H1 (cell line): ENCODE measurements around the gene HRH1. TPM values are rescaled to one million over a fixed set of nuclear protein-coding genes. Genes with fewer than 3 reads are reported as not detected.

Experiments used
- CHD7 ChIP-seq: fragments of 300-600 bp; sonication (generic); IDR thresholded peaks from 2 replicates; pipeline ENCODE4 v1.7.1; 2012; ENCODE audit warnings: low read length, moderate library complexity, mild to moderate bottlenecking, inconsistent platforms; ENCODE audit not compliant: insufficient replicate concordance
- CTBP2 ChIP-seq: IDR thresholded peaks from 2 replicates; pipeline ENCODE4 v1.7.0; 2011; ENCODE audit warnings: borderline replicate concordance, mild to moderate bottlenecking, moderate library complexity, mixed read lengths, low read length; ENCODE audit not compliant: insufficient read depth, insufficient read length
- EP300 ChIP-seq, 2 experiments: IDR thresholded peaks; 1 replicate in 1 of 2; 2 replicates in 1 of 2; pipeline ENCODE4 v1.6.1; 2011 to 2012; ENCODE audit warnings: low read depth in 2 of 2, low read length in 2 of 2, mild to moderate bottlenecking in 2 of 2, borderline replicate concordance in 1 of 2, inconsistent platforms in 1 of 2, moderate library complexity in 1 of 2
- MAX ChIP-seq: IDR thresholded peaks from 2 replicates; pipeline ENCODE4 v1.6.1; 2012; ENCODE audit warnings: inconsistent platforms
- NANOG ChIP-seq: IDR thresholded peaks from 2 replicates; pipeline ENCODE4 v1.6.1; 2011; ENCODE audit warnings: low read length, low read depth, mild to moderate bottlenecking, inconsistent platforms; ENCODE audit not compliant: insufficient read depth, poor library complexity, severe bottlenecking
- NRF1 ChIP-seq: IDR thresholded peaks from 2 replicates; pipeline ENCODE4 v1.6.1; 2011; ENCODE audit warnings: mild to moderate bottlenecking, low read depth, low read length, improper control_type of control experiment
- PHF8 ChIP-seq: fragments of 200-600 bp; sonication (generic); conservative IDR thresholded peaks from 2 replicates; pipeline ENCODE4 v1.7.1; 2012; ENCODE audit warnings: low read depth, mild to moderate bottlenecking, inconsistent platforms, low read length, moderate library complexity
- SAP30 ChIP-seq: fragments of 300-600 bp; sonication (generic); IDR thresholded peaks from 2 replicates; pipeline ENCODE4 v1.7.1; 2012; ENCODE audit warnings: low read length, moderate library complexity, mild to moderate bottlenecking, inconsistent platforms; ENCODE audit not compliant: insufficient read depth, insufficient replicate concordance
- SP1 ChIP-seq: IDR thresholded peaks from 2 replicates; pipeline ENCODE4 v1.6.1; 2011; ENCODE audit warnings: low read depth, low read length
- SP2 ChIP-seq: IDR thresholded peaks from 2 replicates; pipeline ENCODE4 v1.6.1; 2012; ENCODE audit warnings: mild to moderate bottlenecking, low read length, inconsistent platforms
- SRF ChIP-seq: IDR thresholded peaks from 2 replicates; pipeline ENCODE4 v1.6.1; 2011; ENCODE audit warnings: mild to moderate bottlenecking, low read depth, low read length, moderate library complexity
- polyA plus RNA-seq, 7 experiments: library from polyadenylated mRNA; depleted of rRNA in 3 of 7; stranded (reverse) in 5 of 7; unstranded in 2 of 7; fragments of >200 nt in 5 of 7; fragments of 200-250 nt in 2 of 7; gene quantifications; 1 replicate in 5 of 7; 2 replicates in 1 of 7; 4 replicates in 1 of 7; pipeline versions ENCODE4 v1.2.1 to v1.2.3, GENCODE V29; 2011 to 2013; ENCODE audit warnings: missing spikeins in 2 of 7, mixed read lengths in 2 of 7
- total RNA-seq: library from RNA; stranded (reverse); fragmentation: NEBNext Ultra II Directional; extraction: Animal tissue kit (Norgen Biotek cat#: 25700); gene quantifications from 2 replicates; pipeline ENCODE4 v1.2.1, GENCODE V29; 2021

Gene HRH1
- total and polyA plus RNA-seq, 2 of the 8 experiments (the other 6 are each of a cell fraction or from before 2014, with no cell fraction given), result 0.11 TPM; not detected in 1

GRCh38 chr3:11240496-11240895 lies 86.2 kb downstream of the HRH1 start (continued):
- TF ChIP-seq CHD7 (no peak), SP1 (no peak), NANOG (no peak), NRF1 (no peak), MAX (no peak), SAP30 (no peak), EP300 (IDR thresholded peaks at IDR 0.05; ENCODE audit: borderline replicate concordance in 1 of 2, low read depth in 2 of 2, low read length in 2 of 2) (no peak), PHF8 (no peak), SP2 (no peak), SRF (no peak), CTBP2 (no peak)
